CD14-positive monocyte (primary cell): ENCODE results near the gene IFT122. TPM values are rescaled to one million over a fixed set of nuclear protein-coding genes. Genes with fewer than 3 reads are reported as not detected.

Experiments
- DNase-seq, 3 donors: peaks; one replicate each; pipeline ENCODE4 v3.0.0-alpha.2; 2011 to 2022
- H2AFZ ChIP-seq: 2 replicates; pipeline ENCODE4 v1.6.0; 2012; ENCODE audit warnings: mild to moderate bottlenecking, low read depth, low read length, inconsistent platforms; ENCODE audit not compliant: insufficient read depth, poor library complexity, severe bottlenecking
- H3K27ac ChIP-seq, 2 donors: 1 replicate in 1 of 2; 2 replicates in 1 of 2; pipeline ENCODE4 v1.5.1; 2012 to 2013; ENCODE audit warnings: low read length in 2 of 2, control low read depth in 1 of 2, inconsistent platforms in 1 of 2, low read depth in 1 of 2, mild to moderate bottlenecking in 1 of 2
- H3K27me3 ChIP-seq, 2 donors: one replicate each; pipeline versions ENCODE4 v1.6.0 to v1.6.1; 2011 to 2013; ENCODE audit warnings: low read length in 2 of 2; ENCODE audit not compliant: control insufficient read depth in 2 of 2, insufficient read depth in 2 of 2
- H3K36me3 ChIP-seq, 2 donors: replicated peaks in 1 of 2; 1 replicate in 1 of 2; 2 replicates in 1 of 2; pipeline versions ENCODE4 v1.5.1 to v1.6.1; 2012 to 2013; ENCODE audit warnings: low read length in 2 of 2, control low read depth in 1 of 2, inconsistent platforms in 1 of 2, mild to moderate bottlenecking in 1 of 2; ENCODE audit not compliant: insufficient read depth in 2 of 2, control insufficient read depth in 1 of 2
- H3K4me1 ChIP-seq, 2 donors: 1 replicate in 1 of 2; 2 replicates in 1 of 2; pipeline versions ENCODE4 v1.5.1 to v1.6.1; 2012 to 2013; ENCODE audit warnings: low read length in 2 of 2, control low read depth in 1 of 2, inconsistent platforms in 1 of 2, mild to moderate bottlenecking in 1 of 2, moderate library complexity in 1 of 2; ENCODE audit not compliant: insufficient read depth in 2 of 2, control insufficient read depth in 1 of 2
- H3K4me2 ChIP-seq: replicated peaks from 2 replicates; pipeline ENCODE3; 2012; ENCODE audit warnings: low read length, moderate library complexity, mild to moderate bottlenecking; ENCODE audit not compliant: poor library complexity, severe bottlenecking; ENCODE audit errors: extremely low read depth
- H3K4me3 ChIP-seq, 3 experiments: fragments of 200-600 bp in 1 of 3; sonication (generic) in 1 of 3; replicated peaks in 1 of 3; 1 replicate in 2 of 3; 2 replicates in 1 of 3; pipeline ENCODE4 v1.5.1; 2011 to 2013; ENCODE audit warnings: low read length in 3 of 3, mild to moderate bottlenecking in 3 of 3, control low read depth in 2 of 3, low read depth in 2 of 3, inconsistent platforms in 1 of 3, moderate library complexity in 1 of 3
- H3K79me2 ChIP-seq: 2 replicates; pipeline ENCODE4 v1.6.0; 2012; ENCODE audit warnings: mild to moderate bottlenecking, control low read depth, inconsistent platforms, low read length, moderate library complexity; ENCODE audit not compliant: insufficient read depth
- H3K9ac ChIP-seq: 2 replicates; pipeline ENCODE4 v1.6.0; 2017; ENCODE audit warnings: low read length, mild to moderate bottlenecking; ENCODE audit not compliant: insufficient read depth, poor library complexity, severe bottlenecking
- H3K9me3 ChIP-seq, 2 donors: replicated peaks in 1 of 2; 1 replicate in 1 of 2; 2 replicates in 1 of 2; pipeline versions ENCODE4 v1.5.1 to v1.6.1; 2012 to 2013; ENCODE audit warnings: low read length in 2 of 2, control low read depth in 1 of 2; ENCODE audit not compliant: control insufficient read depth in 1 of 2, insufficient read depth in 1 of 2
- H4K20me1 ChIP-seq: 2 replicates; pipeline ENCODE4 v1.6.0; 2012; ENCODE audit warnings: mild to moderate bottlenecking, low read length, control low read depth, moderate library complexity; ENCODE audit not compliant: insufficient read depth
- H3K27ac Mint-ChIP-seq, 7 donors: one replicate each; pipeline ENCODE4 v1.8.0; 2020; ENCODE audit warnings: mild to moderate bottlenecking in 7 of 7, mixed read lengths in 7 of 7, moderate library complexity in 6 of 7, inconsistent platforms in 2 of 7
- H3K27me3 Mint-ChIP-seq, 3 donors: one replicate each; pipeline ENCODE4 v1.8.0; 2021 to 2022; ENCODE audit warnings: low read depth in 3 of 3, mild to moderate bottlenecking in 3 of 3, mixed read lengths in 3 of 3, moderate library complexity in 3 of 3, inconsistent platforms in 1 of 3
- H3K36me3 Mint-ChIP-seq, 2 donors: one replicate each; pipeline ENCODE4 v1.8.0; 2020; ENCODE audit warnings: mixed read lengths in 2 of 2, inconsistent platforms in 1 of 2, mild to moderate bottlenecking in 1 of 2
- H3K4me1 Mint-ChIP-seq: one replicate; pipeline ENCODE4 v1.8.0; 2020; ENCODE audit warnings: mild to moderate bottlenecking, mixed read lengths
- H3K4me3 Mint-ChIP-seq, 2 donors: one replicate each; pipeline ENCODE4 v1.8.0; 2020; ENCODE audit warnings: mild to moderate bottlenecking in 2 of 2, mixed read lengths in 2 of 2, moderate library complexity in 1 of 2
- H3K9me3 Mint-ChIP-seq, 7 donors: one replicate each; pipeline ENCODE4 v1.8.0; 2020 to 2022; ENCODE audit warnings: mixed read lengths in 7 of 7, mild to moderate bottlenecking in 6 of 7, moderate library complexity in 6 of 7, inconsistent platforms in 2 of 7
- WGBS: methylation state at CpG from one replicate; pipeline ENCODE4 v1.1.5; 2013; ENCODE audit warnings: missing lambda C conversion rate; ENCODE audit not compliant: insufficient coverage; 5-methylcytosine and 5-hydroxymethylcytosine counted together
- intact Hi-C, 2 donors: fragments of 100-400 bp; cut with micrococcal nuclease; formaldehyde crosslinking; loops; one replicate each; pipeline versions ENCODE4 v1.15.0 to v1.15.1; 2023
- polyA plus RNA-seq, 3 donors: library from polyadenylated mRNA; depleted of rRNA in 1 of 3; unstranded in 2 of 3; stranded (reverse) in 1 of 3; fragments of 300-500 nt in 2 of 3; fragments of >200 nt in 1 of 3; fragmentation: Illumina TruSeq in 2 of 3; gene quantifications; 1 replicate in 2 of 3; 2 replicates in 1 of 3; pipeline ENCODE4 v1.2.3, GENCODE V29; 2012 to 2021
- TF ChIP-seq, protein P1 (sequence below): fragments of 200-600 bp; IDR thresholded peaks from one replicate; pipeline ENCODE4 v1.8.0; 2022; ENCODE audit warnings: antibody characterized with exemption, mild to moderate bottlenecking

Gene IFT122
- polyA plus RNA-seq, 3 donors, result 3.3 to 12.2 (median 3.6) TPM

DNA sequence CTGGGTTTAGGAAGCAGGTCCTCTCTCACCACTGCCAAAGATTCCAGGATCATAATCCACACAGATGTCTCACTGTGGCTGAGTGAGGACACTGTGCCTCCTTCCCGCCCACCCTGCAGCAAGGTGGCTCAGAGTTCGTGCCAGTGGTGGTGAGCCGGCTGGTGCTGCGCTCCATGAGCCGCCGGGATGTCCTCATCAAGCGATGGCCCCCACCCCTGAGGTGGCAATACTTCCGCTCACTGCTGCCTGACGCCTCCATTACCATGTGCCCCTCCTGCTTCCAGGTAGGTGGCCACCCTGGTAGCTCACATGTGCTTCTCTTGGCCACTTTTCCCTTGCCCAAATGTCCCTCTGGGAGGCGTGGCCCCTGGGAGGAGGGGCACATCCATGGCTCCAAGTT lies 79.4 kb downstream of the IFT122 start:
- Mint-ChIP-seq H3K36me3 (peaks cover 31 to 40% of the 10 kb centered on the region in 2 donors), H3K27me3 (peaks cover 0 to 3% (median 0%) of the 10 kb centered on the region in 3 donors), H3K9me3 (peaks cover 0 to 5% (median 0%) of the 10 kb centered on the region in 7 donors), H3K4me1 (peaks cover 15% of the 10 kb centered on the region), H3K27ac (no peak overlapping the region), H3K4me3 (no peak overlapping the region)
- no peak overlapping the region for H3K4me3 ChIP-seq
- no peak for DNase-seq
- H3K9me3 ChIP-seq, result no peaks in the 10 kb centered on the region
- H3K4me2 ChIP-seq, result no peak overlapping the region
- H3K36me3 ChIP-seq, result peaks cover 8 to 18% of the 10 kb centered on the region in 2 donors
- intact Hi-C loops, result no loop called here
- no peak overlapping the region for H3K9ac ChIP-seq
- no peak overlapping the region for H3K27ac ChIP-seq
- H3K4me1 ChIP-seq, result peaks cover 15 to 16% of the 10 kb centered on the region in 2 donors
- 96% methylated on average over 10 of the region's 10 CpGs for WGBS
- no peaks in the 10 kb centered on the region for H3K27me3 ChIP-seq
- H3K79me2 ChIP-seq, result no peaks in the 10 kb centered on the region
- TF ChIP-seq, protein P1, sequence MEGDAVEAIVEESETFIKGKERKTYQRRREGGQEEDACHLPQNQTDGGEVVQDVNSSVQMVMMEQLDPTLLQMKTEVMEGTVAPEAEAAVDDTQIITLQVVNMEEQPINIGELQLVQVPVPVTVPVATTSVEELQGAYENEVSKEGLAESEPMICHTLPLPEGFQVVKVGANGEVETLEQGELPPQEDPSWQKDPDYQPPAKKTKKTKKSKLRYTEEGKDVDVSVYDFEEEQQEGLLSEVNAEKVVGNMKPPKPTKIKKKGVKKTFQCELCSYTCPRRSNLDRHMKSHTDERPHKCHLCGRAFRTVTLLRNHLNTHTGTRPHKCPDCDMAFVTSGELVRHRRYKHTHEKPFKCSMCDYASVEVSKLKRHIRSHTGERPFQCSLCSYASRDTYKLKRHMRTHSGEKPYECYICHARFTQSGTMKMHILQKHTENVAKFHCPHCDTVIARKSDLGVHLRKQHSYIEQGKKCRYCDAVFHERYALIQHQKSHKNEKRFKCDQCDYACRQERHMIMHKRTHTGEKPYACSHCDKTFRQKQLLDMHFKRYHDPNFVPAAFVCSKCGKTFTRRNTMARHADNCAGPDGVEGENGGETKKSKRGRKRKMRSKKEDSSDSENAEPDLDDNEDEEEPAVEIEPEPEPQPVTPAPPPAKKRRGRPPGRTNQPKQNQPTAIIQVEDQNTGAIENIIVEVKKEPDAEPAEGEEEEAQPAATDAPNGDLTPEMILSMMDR, result no peak
- H2AFZ ChIP-seq, result no peak overlapping the region
- no peaks in the 10 kb centered on the region for H4K20me1 ChIP-seq

- H3K36me3 ChIP-seq, result peaks cover 8 to 18% of the 10 kb centered on the region in 2 donors
- no peaks in the 10 kb centered on the region for H3K9me3 ChIP-seq
- no peak overlapping the region for H3K27ac ChIP-seq
- Mint-ChIP-seq H3K4me1 (peaks cover 21% of the 10 kb centered on the region), H3K36me3 (peaks cover 32 to 37% of the 10 kb centered on the region in 2 donors), H3K9me3 (peaks cover 0 to 5% (median 0%) of the 10 kb centered on the region in 7 donors), H3K4me3 (no peak overlapping the region), H3K27me3 (peaks cover 0 to 3% (median 0%) of the 10 kb centered on the region in 3 donors), H3K27ac (no peak overlapping the region)
- TF ChIP-seq, protein P1, result no peak
- no peak overlapping the region for H3K4me3 ChIP-seq
- no peaks in the 10 kb centered on the region for H4K20me1 ChIP-seq
- H3K9ac ChIP-seq, result no peak overlapping the region
- 92% methylated on average over 9 of the region's 15 CpGs for WGBS
- no peaks in the 10 kb centered on the region for H3K79me2 ChIP-seq
- no peak for DNase-seq
- intact Hi-C loops, result no loop called here
- no peaks in the 10 kb centered on the region for H3K27me3 ChIP-seq
- H3K4me1 ChIP-seq, result peaks cover 22% of the 10 kb centered on the region in 2 donors
- H2AFZ ChIP-seq, result no peak overlapping the region
- H3K4me2 ChIP-seq, result no peak overlapping the region
Observed at GRCh38 chr3:129519896-129520715, 80.1 kb downstream of the IFT122 start.
